ENCODE data around the gene ZNF396. TPM values are rescaled to one million over a fixed set of nuclear protein-coding genes. Genes with fewer than 3 reads are reported as not detected.

Gene ZNF396
- 0.08 and 0.15 TPM in 2 replicates for total RNA-seq

DNA sequence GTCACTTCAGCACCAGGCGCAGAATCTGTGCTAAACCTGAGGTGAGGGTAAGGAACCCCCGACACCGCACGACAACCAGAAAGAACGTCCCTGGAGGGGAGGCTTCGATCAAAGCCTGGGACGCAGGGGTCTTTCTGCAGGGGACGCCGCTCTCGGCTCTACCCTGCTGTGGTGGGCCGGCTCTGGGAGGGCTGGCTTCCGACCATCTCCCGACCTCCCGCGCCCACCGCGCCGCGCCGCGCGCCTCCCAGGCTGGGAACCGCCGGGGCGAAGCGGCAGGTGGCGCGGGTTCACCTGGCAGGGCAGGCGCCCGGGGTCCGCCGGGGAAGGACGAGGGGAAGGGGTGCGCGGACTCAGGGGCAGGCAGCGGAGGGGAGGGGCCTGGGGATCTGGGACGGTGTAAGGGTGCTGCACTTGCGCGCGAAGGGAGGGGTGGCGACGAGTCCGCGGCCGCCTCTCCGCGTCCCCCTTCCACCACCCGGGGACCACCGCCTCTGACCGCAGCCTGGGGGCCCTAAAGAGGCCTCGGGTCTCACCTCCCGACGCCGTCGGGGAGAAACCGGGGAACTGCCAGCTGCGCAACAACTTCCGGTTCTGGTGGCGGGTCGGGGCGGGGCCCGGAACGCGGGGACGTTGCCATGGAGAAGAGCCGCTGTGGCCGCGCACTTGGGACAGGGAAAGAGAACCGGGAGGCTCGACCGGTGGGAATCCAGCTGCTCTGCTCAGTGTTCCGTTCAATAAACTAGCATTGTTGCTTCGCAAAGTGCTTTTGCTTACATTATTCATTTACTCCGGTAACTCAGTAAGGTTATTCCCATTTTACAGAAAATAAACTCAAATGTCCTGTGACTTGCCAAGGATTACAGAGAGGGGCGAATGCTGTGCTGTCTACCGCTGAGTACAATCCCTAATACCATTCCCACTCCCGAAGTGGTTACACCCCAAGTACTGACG, at the start of gene ZNF396:
ZNF396 (minus strand) TSS at position 596 of the 954 bp plus-strand sequence. CDS start 3,045 bp downstream, outside the sequence.

GRCh38 chr18:35343936-35344735, 33.0 kb downstream of the ZNF396 start, which contains the start of gene ZNF24:
Gene ZNF24 (minus strand): TSS chr18:35344420. CDS start chr18:35340650, 3,770 bp downstream.

Other genes starting within 250 kb of the ZNF396 start
- gene ZNF397, start 136.3 kb downstream of the ZNF396 start, total RNA-seq: 10.2 and 10.3 TPM in 2 replicates
- 6.5 and 10.2 TPM in 2 replicates for gene ZSCAN30, start 87.1 kb downstream of the ZNF396 start, total RNA-seq
- 18.5 and 19.6 TPM in 2 replicates for gene ZNF24, start 32.9 kb downstream of the ZNF396 start, total RNA-seq
- gene INO80C, start 120.6 kb upstream of the ZNF396 start, total RNA-seq: 18.2 and 20.0 TPM in 2 replicates
- gene GALNT1, start 204.4 kb upstream of the ZNF396 start, total RNA-seq: 75.1 and 76.2 TPM in 2 replicates

Measured in hair follicular keratinocyte (primary cell).